Suppressor macrophage treated with lipopolysaccharide for 4 hours (primary cell): ENCODE results near the gene TAS2R41.

Experiments used
- DNase-seq: peaks from one replicate; pipeline ENCODE4 v3.0.0-alpha.2; 2020

TAS2R41 gene

GRCh38 chr7:143494622-143495021 lies 16.9 kb downstream of the TAS2R41 start:
- no peak for DNase-seq

DNA sequence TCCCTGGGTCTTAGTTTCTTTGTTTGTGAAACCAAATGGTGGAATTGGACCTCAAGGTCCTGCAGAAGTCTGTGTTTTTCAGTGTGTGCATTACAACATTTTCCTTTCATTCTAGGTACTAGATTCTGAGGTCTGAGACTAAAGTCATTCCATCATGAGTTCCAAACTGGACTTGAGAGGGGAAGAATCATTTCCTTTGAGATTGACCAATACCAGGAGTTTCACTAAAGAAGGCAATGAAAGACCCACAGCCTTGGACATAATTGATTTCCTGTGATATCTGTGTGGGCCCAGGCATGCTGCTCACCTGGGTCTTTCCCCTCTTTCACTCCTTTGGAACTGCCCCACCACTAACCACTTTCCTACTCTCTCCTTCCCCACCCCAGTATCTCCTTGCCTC lies 18.2 kb downstream of the TAS2R41 start:
- peak; percentile 63 for DNase-seq

DNA sequence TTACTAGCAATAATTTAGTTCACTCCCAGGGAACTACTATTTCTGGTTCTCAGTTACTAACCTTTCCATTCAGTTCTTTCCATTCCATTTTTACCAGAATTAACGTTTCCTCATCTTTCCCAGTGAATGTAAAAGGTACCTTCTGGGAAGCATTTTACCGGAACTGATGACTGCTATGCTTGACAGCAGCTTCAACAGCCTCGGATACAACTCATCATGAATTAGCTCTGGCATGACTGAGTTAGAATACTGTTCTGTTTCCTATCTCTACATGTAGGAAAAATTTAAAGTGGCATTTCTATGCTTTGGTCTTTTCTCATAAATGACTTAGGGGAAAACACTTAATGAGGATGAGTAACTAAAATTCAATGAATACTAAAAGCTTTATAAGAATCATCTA lies 18.6 kb downstream of the TAS2R41 start:
- peak; percentile 44 for DNase-seq

- no peak for DNase-seq
Measured at GRCh38 chr7:143497008-143497795, 19.5 kb downstream of the TAS2R41 start.

DNA sequence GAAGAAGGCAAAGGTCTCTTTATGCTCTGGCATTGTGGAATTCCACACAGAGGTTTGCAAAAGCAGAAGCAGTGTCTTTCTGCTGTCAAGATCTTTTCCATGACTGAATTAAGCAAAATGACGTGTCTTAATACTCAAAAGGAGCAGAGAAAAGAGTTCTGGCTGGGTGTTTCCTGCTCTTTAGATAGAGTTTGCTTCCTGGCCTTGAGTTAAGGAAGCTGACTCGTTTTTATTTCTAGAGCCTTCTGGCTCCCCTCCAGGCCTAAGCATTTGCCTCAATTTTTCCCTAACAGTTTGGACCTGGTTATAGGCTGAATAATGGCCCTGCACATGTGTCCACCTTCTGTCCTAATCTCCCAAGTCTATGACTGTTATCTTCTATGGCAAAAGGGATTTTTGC lies 21.6 kb downstream of the TAS2R41 start:
- DNase-seq, result peak; percentile 84

- DNase-seq, result no peak
Measured at GRCh38 chr7:143499743-143500348, 22.2 kb downstream of the TAS2R41 start.

DNA sequence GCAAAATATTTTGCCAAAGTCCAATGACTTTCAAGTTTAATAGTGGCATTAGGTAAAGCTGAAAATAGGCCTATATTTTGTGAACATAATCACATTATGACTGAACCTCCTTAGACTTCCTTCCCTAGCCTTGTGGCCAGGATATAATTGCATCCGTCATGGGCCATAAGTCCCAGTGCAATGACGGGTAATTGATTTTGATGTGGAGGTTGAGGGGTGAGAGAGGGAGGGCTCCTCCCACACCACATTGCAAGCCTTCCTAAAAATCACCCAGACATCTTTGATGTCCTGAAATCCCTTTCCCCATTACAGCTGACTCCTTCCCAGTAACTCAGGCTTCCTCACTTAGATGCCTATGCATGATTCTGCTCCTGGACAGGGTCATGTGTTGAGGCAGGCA lies 25.6 kb downstream of the TAS2R41 start:
- DNase-seq, result no peak

DNA sequence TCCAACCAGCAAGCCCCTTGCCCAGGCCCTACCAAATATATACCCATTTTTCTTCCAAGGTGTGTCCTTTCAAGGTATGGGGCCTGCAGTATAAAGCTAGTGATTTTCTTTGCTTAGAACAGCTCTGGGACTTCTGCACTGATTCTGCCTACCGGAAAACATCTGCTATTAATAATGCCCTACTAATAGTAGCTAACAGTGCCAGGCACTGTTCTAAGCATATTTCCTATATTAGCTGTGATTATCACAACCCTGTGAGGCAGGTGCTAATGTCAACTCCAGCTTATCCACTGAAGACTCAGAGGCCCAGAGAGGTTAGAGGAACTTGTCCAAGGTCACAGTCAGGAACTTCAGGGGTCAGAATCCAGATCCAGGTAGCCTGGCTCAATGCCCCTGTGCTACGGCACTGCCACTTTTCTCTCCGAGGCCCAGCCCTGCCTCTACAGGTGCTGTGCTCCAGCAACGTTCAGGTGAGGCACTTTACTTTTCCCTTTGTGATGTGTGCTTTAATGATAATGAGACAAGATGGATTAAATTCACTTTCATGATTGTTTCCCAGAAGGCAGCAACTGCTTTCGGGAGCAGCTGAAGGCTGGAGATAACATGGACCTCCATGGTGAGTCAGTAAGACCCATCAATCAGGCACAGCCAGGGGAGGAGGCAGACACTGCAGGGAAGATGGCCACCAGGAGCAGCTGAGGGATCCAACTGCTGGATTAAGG lies 26.7 kb downstream of the TAS2R41 start:
- DNase-seq, result no peak

DNA sequence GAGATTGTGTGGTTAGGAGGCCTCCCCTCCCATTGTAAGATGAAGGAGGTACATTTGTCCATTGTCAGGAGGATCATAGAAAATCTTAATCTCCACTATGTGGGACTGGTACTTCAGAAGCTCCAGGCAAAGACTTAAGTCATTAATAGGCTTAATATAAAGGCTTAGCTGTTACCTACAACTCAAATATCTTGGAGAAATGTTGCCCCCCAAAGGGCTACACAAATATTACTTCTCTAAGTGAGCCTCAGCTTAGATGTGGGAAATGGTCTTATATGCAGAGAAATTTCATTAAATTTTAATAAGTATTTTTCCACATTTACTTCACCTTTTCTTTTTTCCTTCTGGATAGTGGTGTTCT lies 27.2 kb downstream of the TAS2R41 start:
- DNase-seq, result no peak

GRCh38 chr7:143505838-143506237 lies 28.2 kb downstream of the TAS2R41 start:
- DNase-seq, result peak; percentile 31

GRCh38 chr7:143507094-143507518 lies 29.4 kb downstream of the TAS2R41 start:
- DNase-seq, result peak; percentile 71

DNA sequence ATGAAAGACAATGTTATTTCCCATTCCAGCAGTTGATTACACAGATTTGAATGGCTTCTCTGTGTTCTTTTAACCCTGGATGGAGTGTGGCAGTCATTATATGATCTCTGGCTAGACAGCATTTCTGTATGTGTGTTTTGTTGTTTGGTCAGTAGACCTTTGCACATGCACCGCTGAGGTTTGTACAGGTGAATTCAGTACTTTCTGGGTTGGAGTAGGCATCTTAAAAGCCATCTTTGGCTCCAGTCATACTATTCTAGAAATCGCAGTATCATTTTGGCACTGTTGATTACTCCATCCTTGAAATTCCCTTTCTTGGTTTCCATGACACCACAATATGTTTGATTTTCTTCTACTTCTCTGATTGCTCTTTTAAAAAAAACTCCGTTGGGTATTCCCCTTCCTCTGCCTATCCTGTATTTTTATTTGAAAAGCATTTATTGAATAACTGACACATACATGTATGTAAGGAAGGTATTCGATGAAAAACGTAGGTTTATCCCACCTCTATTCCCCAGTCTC lies 29.9 kb downstream of the TAS2R41 start:
- peak; percentile 65 for DNase-seq

- DNase-seq, result no peak
Measured at GRCh38 chr7:143510854-143511592, 33.4 kb downstream of the TAS2R41 start.

- no peak for DNase-seq
Measured at GRCh38 chr7:143511593-143512047, 33.9 kb downstream of the TAS2R41 start.

GRCh38 chr7:143512488-143513340 lies 35.0 kb downstream of the TAS2R41 start:
- DNase-seq, result no peak

DNA sequence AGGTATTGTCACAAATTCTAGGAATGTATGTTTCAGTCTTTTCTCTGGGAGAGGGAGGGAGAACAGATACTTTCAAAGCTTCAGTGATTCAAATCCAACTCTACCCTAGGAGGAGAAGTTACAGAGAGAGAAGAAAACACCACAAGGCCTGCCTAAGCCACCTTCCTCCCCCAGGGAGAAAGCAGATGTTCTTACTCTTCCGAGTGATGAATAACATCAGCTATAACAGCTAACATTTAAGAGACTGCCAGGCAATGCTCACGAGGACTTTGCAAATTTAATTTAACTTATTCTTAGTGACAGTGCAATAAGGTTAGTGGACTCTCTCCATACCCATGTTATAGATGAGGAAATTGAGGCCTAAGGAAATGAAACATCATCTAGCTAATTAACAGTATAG lies 36.8 kb downstream of the TAS2R41 start:
- no peak for DNase-seq

GRCh38 chr7:143514995-143515735 lies 37.5 kb downstream of the TAS2R41 start:
- DNase-seq, result no peak

GRCh38 chr7:143516981-143517380 lies 39.3 kb downstream of the TAS2R41 start:
- peak; percentile 82 for DNase-seq

- no peak for DNase-seq
Measured at GRCh38 chr7:143518521-143518920, 40.8 kb downstream of the TAS2R41 start.

DNA sequence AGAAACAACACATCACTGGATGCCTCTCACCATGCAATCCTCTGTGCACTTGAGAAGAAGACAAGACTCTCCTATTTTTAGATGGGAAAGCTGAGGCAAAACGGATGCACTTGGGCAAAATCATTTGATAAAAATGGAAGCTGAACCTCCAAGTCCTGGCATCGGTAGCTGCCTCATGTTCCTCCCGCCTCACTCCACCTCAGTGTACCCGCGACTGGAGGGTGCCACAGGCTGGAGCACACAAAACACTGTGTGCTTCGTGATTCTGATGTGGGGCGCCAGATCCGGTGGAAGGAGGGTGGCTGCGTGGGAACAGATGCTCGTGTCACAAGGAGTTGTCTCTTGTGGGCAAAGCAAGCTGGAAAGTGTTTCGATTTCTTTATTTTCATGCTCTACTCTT lies 41.3 kb downstream of the TAS2R41 start:
- DNase-seq, result no peak
